HepG2 (cell line): ENCODE results near the gene TMEM80. TPM values are rescaled to one million over a fixed set of nuclear protein-coding genes. Genes with fewer than 3 reads are reported as not detected.

Experiments
- ATAC-seq: fragments of 200-7000 bp; cut with Tn5 transposase; 3 replicates; pipeline ENCODE4 v1.9.1; 2020; ENCODE audit warnings: mild to moderate bottlenecking, moderate library complexity
- BruUV-seq: library from RNA; stranded (reverse); fragments of 400-500 nt; replicated peaks from 2 replicates; lab custom pipeline; 2021; lab: Mats Ljungman, UMichigan
- CTCF ChIA-PET: fragments of 300-600 bp; formaldehyde crosslinking; extraction: SDS; loops from one replicate; lab custom pipeline; 2021; ENCODE audit warnings: low total read pairs, inconsistent platforms, low intra/inter-chr PET ratio; lab: Yijun Ruan, JAX
- POLR2A ChIA-PET: fragments of 350-600 bp; sonication (Branson Sonifier 250); formaldehyde crosslinking; loops from one replicate; lab custom pipeline; 2020; ENCODE audit warnings: antibody characterized with exemption, inconsistent platforms; lab: Yijun Ruan, JAX
- DNase-seq: peaks from one replicate; pipeline ENCODE4 v3.0.0-alpha.2; 2015; ENCODE audit warnings: low spot score
- FAIRE-seq: peaks from 3 replicates; lab custom pipeline; 2011; peaks lifted over from hg19 to GRCh38; lab: Jason Lieb, UNC
- H2AFZ ChIP-seq: one replicate; pipeline ENCODE4 v1.6.1; 2011; ENCODE audit warnings: low read length, inconsistent platforms
- H3K27ac ChIP-seq: fragments of 300-600 bp; 3 replicates; pipeline ENCODE4 v1.8.0; 2011; ENCODE audit warnings: mixed run types, mild to moderate bottlenecking, mixed read lengths, low read length, inconsistent platforms; ENCODE audit not compliant: insufficient read depth; ENCODE audit errors: extremely low read length
- H3K27me3 ChIP-seq, 2 experiments: fragments of 200-600 bp in 1 of 2; 2 replicates in 1 of 2; 3 replicates in 1 of 2; pipeline versions ENCODE4 v1.6.0 to v1.8.0; 2011; ENCODE audit warnings: low read length in 2 of 2, mild to moderate bottlenecking in 2 of 2, moderate library complexity in 2 of 2, inconsistent platforms in 1 of 2; ENCODE audit not compliant: insufficient read depth in 2 of 2, control insufficient read depth in 1 of 2
- H3K36me3 ChIP-seq, 2 experiments: fragments of 200-600 bp in 1 of 2; replicated peaks in 1 of 2; 2 replicates in 1 of 2; 3 replicates in 1 of 2; pipeline versions ENCODE4 v1.5.1 to v1.8.0; 2011; ENCODE audit warnings: low read length in 2 of 2, inconsistent platforms in 1 of 2; ENCODE audit not compliant: insufficient read depth in 2 of 2, control insufficient read depth in 1 of 2
- H3K4me1 ChIP-seq: 2 replicates; pipeline ENCODE4 v1.5.1; 2012; ENCODE audit warnings: low read length, inconsistent platforms; ENCODE audit not compliant: insufficient read depth
- H3K4me2 ChIP-seq: 2 replicates; pipeline ENCODE4 v1.6.0; 2011; ENCODE audit warnings: low read depth, low read length, inconsistent platforms
- H3K4me3 ChIP-seq, 3 experiments: fragments of 200-600 bp in 1 of 3; sonication (generic), shearing (Covaris generic) in 1 of 3; replicated peaks in 1 of 3; 2 replicates each; pipeline ENCODE4 v1.5.1; 2011 to 2016; ENCODE audit warnings: low read length in 3 of 3, inconsistent platforms in 2 of 3, low read depth in 2 of 3, mild to moderate bottlenecking in 2 of 3, control low read depth in 1 of 3, mixed read lengths in 1 of 3; ENCODE audit not compliant: insufficient read depth in 1 of 3
- H3K79me2 ChIP-seq: one replicate; pipeline ENCODE4 v1.6.1; 2011; ENCODE audit warnings: low read length, inconsistent platforms; ENCODE audit not compliant: insufficient read depth
- H3K9ac ChIP-seq: 2 replicates; pipeline ENCODE4 v1.6.0; 2011; ENCODE audit warnings: mild to moderate bottlenecking, low read depth, low read length, inconsistent platforms; ENCODE audit not compliant: insufficient read depth
- H3K9me3 ChIP-seq: 2 replicates; pipeline ENCODE4 v1.5.1; 2012; ENCODE audit warnings: mild to moderate bottlenecking, low read length
- H4K20me1 ChIP-seq: 2 replicates; pipeline ENCODE4 v1.6.0; 2011; ENCODE audit warnings: inconsistent platforms, mild to moderate bottlenecking, low read length, moderate library complexity; ENCODE audit not compliant: insufficient read depth
- AGO1 ChIP-seq: fragments of 200-400 bp; formaldehyde crosslinking; IDR thresholded peaks from 2 replicates; pipeline ENCODE4 v1.6.1; 2017; ENCODE audit warnings: mild to moderate bottlenecking, low read depth, low read length, moderate library complexity; ENCODE audit not compliant: poor library complexity, severe bottlenecking
- AGO2 ChIP-seq: fragments of 200-400 bp; formaldehyde crosslinking; optimal IDR thresholded peaks from 2 replicates; pipeline ENCODE3; 2017; ENCODE audit warnings: mild to moderate bottlenecking, low read depth, low read length, moderate library complexity
- CEBPB ChIP-seq: IDR thresholded peaks from 2 replicates; pipeline ENCODE4 v1.6.1; 2011; ENCODE audit warnings: low read depth, low read length, improper control_type of control experiment, borderline replicate concordance
- GPBP1L1 ChIP-seq: sonication (generic); formaldehyde crosslinking; IDR thresholded peaks from 2 replicates; pipeline ENCODE4 v1.5.0; 2020; ENCODE audit warnings: mild to moderate bottlenecking, missing genetic modification reagents
- HNRNPK ChIP-seq: fragments of 200-400 bp; formaldehyde crosslinking; IDR thresholded peaks from 2 replicates; pipeline ENCODE4 v1.6.1; 2018; ENCODE audit warnings: low read length, low read depth, moderate library complexity, mild to moderate bottlenecking; ENCODE audit not compliant: poor library complexity, severe bottlenecking
- HNRNPL ChIP-seq: fragments of 200-400 bp; formaldehyde crosslinking; IDR thresholded peaks from 2 replicates; pipeline ENCODE4 v1.6.1; 2017; ENCODE audit warnings: mild to moderate bottlenecking, low read depth, low read length
- RBFOX2 ChIP-seq: fragments of 200-400 bp; formaldehyde crosslinking; IDR thresholded peaks from 2 replicates; pipeline ENCODE4 v1.6.1; 2017; ENCODE audit warnings: low read depth, mild to moderate bottlenecking, low read length
- REXO4 ChIP-seq: sonication (generic); formaldehyde crosslinking; IDR thresholded peaks from 2 replicates; pipeline ENCODE4 v1.8.0; 2022; ENCODE audit warnings: missing genetic modification reagents, mild to moderate bottlenecking, borderline replicate concordance
- ZNF616 ChIP-seq: sonication (generic); formaldehyde crosslinking; IDR thresholded peaks from 2 replicates; pipeline ENCODE4 v1.5.0; 2020; ENCODE audit warnings: low read depth, mild to moderate bottlenecking, missing genetic modification reagents
- ZSCAN25 ChIP-seq: sonication (generic); formaldehyde crosslinking; IDR thresholded peaks from 2 replicates; pipeline ENCODE4 v1.8.0; 2022; ENCODE audit warnings: mild to moderate bottlenecking, missing genetic modification reagents
- WGBS: methylation state at CpG from one replicate; pipeline ENCODE4 v1.1.6; 2017; ENCODE audit warnings: low lambda C conversion rate; 5-methylcytosine and 5-hydroxymethylcytosine counted together
- in situ Hi-C: cut with HindIII; loops from 2 replicates; pipeline ENCODE4 v1.10.0; 2017; ENCODE audit warnings: low pct_unique_long_range_greater_than_20kb; ENCODE audit not compliant: extremely low pct_ligation_motif_present
- intact Hi-C: fragments of 100-400 bp; cut with micrococcal nuclease; formaldehyde crosslinking; loops from one replicate; pipeline ENCODE4 v1.10.0; 2022; ENCODE audit not compliant: unreplicated experiment
- polyA plus RNA-seq, 8 experiments: library from polyadenylated mRNA; depleted of rRNA in 3 of 8; stranded (reverse) in 7 of 8; unstranded in 1 of 8; fragments of >200 nt; fragmentation: Illumina TruSeq in 4 of 8; extraction: Trizol in 4 of 8; gene quantifications; 2 replicates each; pipeline versions ENCODE4 v1.2.1 to v1.2.3, GENCODE V29; 2011 to 2016; ENCODE audit warnings: low read depth in 4 of 8, missing spikeins in 1 of 8, mixed read lengths in 1 of 8; ENCODE audit not compliant: insufficient read depth in 1 of 8
- total RNA-seq, 5 experiments: library from RNA; depleted of rRNA; stranded (reverse); fragments of >200 nt; fragmentation: Illumina TruSeq; extraction: Trizol; gene quantifications; 2 replicates each; pipeline ENCODE4 v1.2.3, GENCODE V29; 2016; ENCODE audit warnings: low read depth in 1 of 5
- TF ChIP-seq, protein P1 (sequence below): sonication (generic); formaldehyde crosslinking; IDR thresholded peaks from 2 replicates; pipeline ENCODE4 v1.4.0; 2020; ENCODE audit warnings: missing genetic modification reagents, borderline replicate concordance
- TF ChIP-seq, protein P2 (sequence below): fragments of 450-650 bp; IDR thresholded peaks from 2 replicates; pipeline ENCODE4 v1.6.1; 2016

Gene TMEM80
- total and polyA plus RNA-seq, 2 of the 13 experiments (the other 11 are each of a cell fraction or from before 2014, with no cell fraction given) = 5.6 to 17.1 TPM

DNA sequence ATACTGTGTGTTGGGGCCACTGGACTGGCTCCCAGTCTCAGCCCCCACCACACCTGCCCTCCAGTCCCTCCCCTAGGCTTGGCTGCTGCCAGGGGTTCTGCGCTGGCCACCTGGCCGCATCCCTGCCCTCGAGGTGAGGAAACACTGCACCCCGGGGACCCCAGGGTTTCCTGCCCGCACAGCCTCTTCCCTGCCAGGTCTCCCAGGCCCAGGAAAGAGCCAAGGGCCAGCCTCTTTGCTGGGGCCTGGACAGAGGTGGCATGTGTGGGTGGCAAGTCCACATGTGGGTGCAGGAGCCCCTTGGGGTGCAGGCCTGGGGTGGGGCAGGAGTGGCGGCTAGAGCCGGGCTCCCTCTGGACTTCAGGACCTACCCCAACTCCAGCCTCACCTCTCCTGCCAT, 12.9 kb downstream of the TMEM80 start:
- Histone ChIP-seq H3K9me3 (no peaks in the 10 kb centered on the region), H2AFZ (no peak overlapping the region), H3K4me1 (peaks cover 74% of the 10 kb centered on the region), H3K9ac (peak overlapping the region; percentile 92; the same call in 1 of the 2 replicates), H3K27ac (peak overlapping the region; percentile 96), H4K20me1 (0 out of 2 replicates have a peak, but pooled peaks cover 5% of the 10 kb centered on the region), H3K4me3 (peak overlapping the region in 1 of 3 experiments; percentile 94; a peak in 1 of 6 replicates), H3K27me3 (no peaks in the 10 kb centered on the region; a peak in 1 of 5 replicates), H3K79me2 (peaks cover 41% of the 10 kb centered on the region), H3K4me2 (peak overlapping the region; percentile 83), H3K36me3 (no peaks in the 10 kb centered on the region; a peak in 1 of 5 replicates)
- DNase-seq (no peak), FAIRE-seq (no peak), ATAC-seq (no peak)
- ChIA-PET POLR2A (interaction anchor here (7.9 kb wide), 1 partner anchor 12 kb away, joined by 191 read pairs; the partner anchor contains the start of genes DEAF1 and TMEM80), CTCF (no interaction called here)
- in situ Hi-C loops (no loop called here), intact Hi-C loops (loop anchor here (10.0 kb wide), 1 partner anchor 54 kb away; no protein-coding TSS in a partner anchor)
- BruUV-seq = no TSS peak
- 87% methylated on average over 3 of the region's 7 CpGs for WGBS
- TF ChIP-seq AGO2 = peak; percentile 32
- TF ChIP-seq, protein P1, sequence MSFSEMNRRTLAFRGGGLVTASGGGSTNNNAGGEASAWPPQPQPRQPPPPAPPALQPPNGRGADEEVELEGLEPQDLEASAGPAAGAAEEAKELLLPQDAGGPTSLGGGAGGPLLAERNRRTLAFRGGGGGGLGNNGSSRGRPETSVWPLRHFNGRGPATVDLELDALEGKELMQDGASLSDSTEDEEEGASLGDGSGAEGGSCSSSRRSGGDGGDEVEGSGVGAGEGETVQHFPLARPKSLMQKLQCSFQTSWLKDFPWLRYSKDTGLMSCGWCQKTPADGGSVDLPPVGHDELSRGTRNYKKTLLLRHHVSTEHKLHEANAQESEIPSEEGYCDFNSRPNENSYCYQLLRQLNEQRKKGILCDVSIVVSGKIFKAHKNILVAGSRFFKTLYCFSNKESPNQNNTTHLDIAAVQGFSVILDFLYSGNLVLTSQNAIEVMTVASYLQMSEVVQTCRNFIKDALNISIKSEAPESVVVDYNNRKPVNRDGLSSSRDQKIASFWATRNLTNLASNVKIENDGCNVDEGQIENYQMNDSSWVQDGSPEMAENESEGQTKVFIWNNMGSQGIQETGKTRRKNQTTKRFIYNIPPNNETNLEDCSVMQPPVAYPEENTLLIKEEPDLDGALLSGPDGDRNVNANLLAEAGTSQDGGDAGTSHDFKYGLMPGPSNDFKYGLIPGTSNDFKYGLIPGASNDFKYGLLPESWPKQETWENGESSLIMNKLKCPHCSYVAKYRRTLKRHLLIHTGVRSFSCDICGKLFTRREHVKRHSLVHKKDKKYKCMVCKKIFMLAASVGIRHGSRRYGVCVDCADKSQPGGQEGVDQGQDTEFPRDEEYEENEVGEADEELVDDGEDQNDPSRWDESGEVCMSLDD = peak; percentile 23; the same call in 1 of the 2 replicates
- no peak for TF ChIP-seq CEBPB
- peak; percentile 38; the same call in 1 of the 2 replicates for TF ChIP-seq ZNF616 (CRISPR knock-in tag)
- TF ChIP-seq, protein P2, sequence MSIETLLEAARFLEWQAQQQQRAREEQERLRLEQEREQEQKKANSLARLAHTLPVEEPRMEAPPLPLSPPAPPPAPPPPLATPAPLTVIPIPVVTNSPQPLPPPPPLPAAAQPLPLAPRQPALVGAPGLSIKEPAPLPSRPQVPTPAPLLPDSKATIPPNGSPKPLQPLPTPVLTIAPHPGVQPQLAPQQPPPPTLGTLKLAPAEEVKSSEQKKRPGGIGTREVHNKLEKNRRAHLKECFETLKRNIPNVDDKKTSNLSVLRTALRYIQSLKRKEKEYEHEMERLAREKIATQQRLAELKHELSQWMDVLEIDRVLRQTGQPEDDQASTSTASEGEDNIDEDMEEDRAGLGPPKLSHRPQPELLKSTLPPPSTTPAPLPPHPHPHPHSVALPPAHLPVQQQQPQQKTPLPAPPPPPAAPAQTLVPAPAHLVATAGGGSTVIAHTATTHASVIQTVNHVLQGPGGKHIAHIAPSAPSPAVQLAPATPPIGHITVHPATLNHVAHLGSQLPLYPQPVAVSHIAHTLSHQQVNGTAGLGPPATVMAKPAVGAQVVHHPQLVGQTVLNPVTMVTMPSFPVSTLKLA = peak; percentile 21; the same call in 1 of the 2 replicates
- no peak for TF ChIP-seq REXO4 (CRISPR knock-in tag)
- TF ChIP-seq HNRNPL = 0 out of 2 replicates have a peak, but pooled peaks have one; percentile 54
- TF ChIP-seq ZSCAN25 (CRISPR knock-in tag) = peak; percentile 89; the same call in 1 of the 2 replicates
- no peak for TF ChIP-seq GPBP1L1 (CRISPR knock-in tag)
- TF ChIP-seq RBFOX2 = peak; percentile 49; the same call in 1 of the 2 replicates
- TF ChIP-seq HNRNPK = peak; percentile 38
- TF ChIP-seq AGO1 = peak; percentile 20
